Trophoblast cell (in vitro differentiated cells and primary cell): ENCODE data around the gene CRTC1.
A peak's percentile ranks its signal among the peaks of the same experiment; 100 is the strongest.

Experiments used
- DNase-seq, 2 donors: peaks; one replicate each; pipeline ENCODE4 v3.0.0-alpha.2; 2016
- H2AFZ ChIP-seq: 2 replicates; pipeline ENCODE4 v1.6.1; 2013; ENCODE audit warnings: low read length, moderate library complexity, mild to moderate bottlenecking; ENCODE audit not compliant: insufficient read depth, poor library complexity
- H2AK5ac ChIP-seq: 2 replicates; pipeline ENCODE4 v1.6.1; 2013; ENCODE audit warnings: mild to moderate bottlenecking, low read length
- H2BK120ac ChIP-seq: 2 replicates; pipeline ENCODE4 v1.6.1; 2013; ENCODE audit warnings: low read length, mild to moderate bottlenecking, moderate library complexity; ENCODE audit not compliant: insufficient read depth, poor library complexity
- H2BK12ac ChIP-seq: 2 replicates; pipeline ENCODE4 v1.6.1; 2013; ENCODE audit warnings: mild to moderate bottlenecking, low read length, moderate library complexity
- H2BK5ac ChIP-seq: 2 replicates; pipeline ENCODE4 v1.6.1; 2013; ENCODE audit warnings: low read length, low read depth, moderate library complexity, mild to moderate bottlenecking; ENCODE audit not compliant: poor library complexity
- H3K14ac ChIP-seq: 2 replicates; pipeline ENCODE4 v1.6.1; 2013; ENCODE audit warnings: mild to moderate bottlenecking, low read length
- H3K18ac ChIP-seq: 2 replicates; pipeline ENCODE4 v1.6.1; 2013; ENCODE audit warnings: mild to moderate bottlenecking, low read length
- H3K23ac ChIP-seq: 2 replicates; pipeline ENCODE4 v1.6.1; 2013; ENCODE audit warnings: low read length
- H3K27ac ChIP-seq: 2 replicates; pipeline ENCODE4 v1.5.1; 2013; ENCODE audit warnings: low read depth, mild to moderate bottlenecking, inconsistent platforms, low read length, moderate library complexity
- H3K27me3 ChIP-seq: 2 replicates; pipeline ENCODE4 v1.6.1; 2013; ENCODE audit warnings: inconsistent platforms, mild to moderate bottlenecking, low read length, moderate library complexity; ENCODE audit not compliant: insufficient read depth
- H3K36me3 ChIP-seq, 2 experiments: 1 replicate in 1 of 2; 2 replicates in 1 of 2; pipeline ENCODE4 v1.6.1; 2013; ENCODE audit warnings: low read length in 2 of 2, mild to moderate bottlenecking in 2 of 2, moderate library complexity in 1 of 2; ENCODE audit not compliant: insufficient read depth in 2 of 2, control insufficient read depth in 1 of 2
- H3K4ac ChIP-seq: 2 replicates; pipeline ENCODE4 v1.6.1; 2013; ENCODE audit warnings: low read depth, mild to moderate bottlenecking, low read length, moderate library complexity
- H3K4me1 ChIP-seq, 2 experiments: 1 replicate in 1 of 2; 2 replicates in 1 of 2; pipeline ENCODE4 v1.6.1; 2013; ENCODE audit warnings: low read length in 2 of 2, mild to moderate bottlenecking in 2 of 2, moderate library complexity in 1 of 2; ENCODE audit not compliant: insufficient read depth in 2 of 2, control insufficient read depth in 1 of 2
- H3K4me2 ChIP-seq: 2 replicates; pipeline ENCODE4 v1.6.1; 2013; ENCODE audit warnings: inconsistent platforms, mild to moderate bottlenecking, low read length, moderate library complexity
- H3K4me3 ChIP-seq: 2 replicates; pipeline ENCODE4 v1.5.1; 2013; ENCODE audit warnings: mild to moderate bottlenecking, low read depth, low read length, inconsistent platforms
- H3K79me1 ChIP-seq: one replicate; pipeline ENCODE4 v1.6.1; 2013; ENCODE audit warnings: low read length
- H3K79me2 ChIP-seq: 2 replicates; pipeline ENCODE4 v1.6.1; 2013; ENCODE audit warnings: low read length, mild to moderate bottlenecking; ENCODE audit not compliant: control insufficient read depth, insufficient read depth, poor library complexity
- H3K9ac ChIP-seq: 2 replicates; pipeline ENCODE4 v1.6.1; 2013; ENCODE audit warnings: mild to moderate bottlenecking, low read length
- H3K9me3 ChIP-seq: 2 replicates; pipeline ENCODE4 v1.6.1; 2013; ENCODE audit warnings: low read depth, mild to moderate bottlenecking, control low read depth, inconsistent platforms, low read length; ENCODE audit not compliant: insufficient read depth
- H4K12ac ChIP-seq: 2 replicates; pipeline ENCODE4 v1.6.1; 2013; ENCODE audit warnings: low read depth, mild to moderate bottlenecking, low read length, moderate library complexity
- H4K8ac ChIP-seq: 2 replicates; pipeline ENCODE4 v1.6.1; 2013; ENCODE audit warnings: low read depth, mild to moderate bottlenecking, low read length, moderate library complexity
- H4K91ac ChIP-seq: one replicate; pipeline ENCODE4 v1.6.1; 2013; ENCODE audit warnings: low read depth, mild to moderate bottlenecking, low read length, moderate library complexity
- WGBS: extraction: QIAGEN DNeasy Blood & Tissue Kit; methylation state at CpG from one replicate; pipeline ENCODE4 v1.1.7; 2013; ENCODE audit warnings: missing lambda C conversion rate; ENCODE audit not compliant: insufficient read length, insufficient coverage; ENCODE audit errors: extremely low coverage; 5-methylcytosine and 5-hydroxymethylcytosine counted together

The CRTC1 gene

GRCh38 chr19:18655173-18655844 is 28.2 kb upstream of the CRTC1 start:
- no CpG with 5 or more reads among the region's 13 CpGs for WGBS
- peaks cover 3 to 10% of the 10 kb centered on the region in 2 experiments for H3K4me1 ChIP-seq
- no peak overlapping the region for H3K23ac ChIP-seq
- H3K27me3 ChIP-seq, result no peaks in the 10 kb centered on the region
- H3K18ac ChIP-seq, result no peak overlapping the region
- H3K9ac ChIP-seq, result no peak overlapping the region
- no peaks in the 10 kb centered on the region for H3K36me3 ChIP-seq
- no peak overlapping the region for H3K4me2 ChIP-seq
- H2BK120ac ChIP-seq, result no peak overlapping the region
- no peak overlapping the region for H2BK12ac ChIP-seq
- H4K91ac ChIP-seq, result no peak overlapping the region
- peaks cover 7% of the 10 kb centered on the region for H3K9me3 ChIP-seq
- no peak overlapping the region for H2AK5ac ChIP-seq
- H3K79me1 ChIP-seq, result no peaks in the 10 kb centered on the region
- no peak overlapping the region for H2AFZ ChIP-seq
- no peak overlapping the region for H3K4ac ChIP-seq
- H4K8ac ChIP-seq, result no peak overlapping the region
- no peak overlapping the region for H3K27ac ChIP-seq
- H4K12ac ChIP-seq, result no peak overlapping the region
- no peaks in the 10 kb centered on the region for H3K79me2 ChIP-seq
- H3K4me3 ChIP-seq, result no peak overlapping the region
- DNase-seq, result no peak
- no peak overlapping the region for H3K14ac ChIP-seq
- H2BK5ac ChIP-seq, result no peak overlapping the region

- Histone ChIP-seq H3K23ac (no peak overlapping the region), H2BK5ac (no peak overlapping the region), H4K8ac (no peak overlapping the region), H3K27ac (no peak overlapping the region), H3K18ac (no peak overlapping the region), H3K9me3 (peaks cover 6% of the 10 kb centered on the region), H2BK12ac (no peak overlapping the region), H2BK120ac (no peak overlapping the region), H3K4me1 (peaks cover 7 to 8% of the 10 kb centered on the region in 2 experiments), H4K91ac (no peak overlapping the region), H3K36me3 (no peaks in the 10 kb centered on the region), H3K14ac (no peak overlapping the region), H3K4ac (no peak overlapping the region), H2AFZ (no peak overlapping the region), H3K9ac (no peak overlapping the region), H3K4me2 (no peak overlapping the region), H2AK5ac (no peak overlapping the region), H3K27me3 (no peaks in the 10 kb centered on the region), H4K12ac (no peak overlapping the region), H3K79me1 (no peaks in the 10 kb centered on the region), H3K4me3 (no peak overlapping the region), H3K79me2 (no peaks in the 10 kb centered on the region)
- no CpG with 5 or more reads among the region's 19 CpGs for WGBS
- DNase-seq, result no peak
Observed at GRCh38 chr19:18656337-18657086, 27.0 kb upstream of the CRTC1 start.

GRCh38 chr19:18657590-18658365 is 25.7 kb upstream of the CRTC1 start:
- no peak overlapping the region for H3K27ac ChIP-seq
- H3K23ac ChIP-seq, result no peak overlapping the region
- H3K27me3 ChIP-seq, result no peaks in the 10 kb centered on the region
- H3K9me3 ChIP-seq, result peaks cover 3% of the 10 kb centered on the region
- H3K4me2 ChIP-seq, result no peak overlapping the region
- peak in 1 of 2 donors; percentile 19 for DNase-seq
- H3K14ac ChIP-seq, result no peak overlapping the region
- H4K91ac ChIP-seq, result no peak overlapping the region
- H3K4ac ChIP-seq, result no peak overlapping the region
- no peak overlapping the region for H2BK120ac ChIP-seq
- H3K18ac ChIP-seq, result no peak overlapping the region
- no peak overlapping the region for H3K4me3 ChIP-seq
- H2AFZ ChIP-seq, result no peak overlapping the region
- H2BK12ac ChIP-seq, result no peak overlapping the region
- H3K4me1 ChIP-seq, result peaks cover 8 to 9% of the 10 kb centered on the region in 2 experiments
- no peaks in the 10 kb centered on the region for H3K36me3 ChIP-seq
- no peak overlapping the region for H2BK5ac ChIP-seq
- H3K79me2 ChIP-seq, result no peaks in the 10 kb centered on the region
- H3K79me1 ChIP-seq, result no peaks in the 10 kb centered on the region
- H2AK5ac ChIP-seq, result no peak overlapping the region
- no CpG with 5 or more reads among the region's 20 CpGs for WGBS
- H4K12ac ChIP-seq, result no peak overlapping the region
- no peak overlapping the region for H3K9ac ChIP-seq
- no peak overlapping the region for H4K8ac ChIP-seq

- H2BK120ac ChIP-seq, result no peak overlapping the region
- H4K8ac ChIP-seq, result no peak overlapping the region
- no peaks in the 10 kb centered on the region for H3K79me1 ChIP-seq
- no peak for DNase-seq
- no peak overlapping the region for H3K4me2 ChIP-seq
- no peaks in the 10 kb centered on the region for H3K36me3 ChIP-seq
- no peak overlapping the region for H3K27ac ChIP-seq
- no peak overlapping the region for H3K14ac ChIP-seq
- no peak overlapping the region for H2AK5ac ChIP-seq
- H3K23ac ChIP-seq, result no peak overlapping the region
- no peak overlapping the region for H4K12ac ChIP-seq
- no peak overlapping the region for H3K18ac ChIP-seq
- no peak overlapping the region for H3K4ac ChIP-seq
- H3K4me3 ChIP-seq, result no peak overlapping the region
- H2BK5ac ChIP-seq, result no peak overlapping the region
- no CpG with 5 or more reads among the region's 4 CpGs for WGBS
- no peaks in the 10 kb centered on the region for H3K27me3 ChIP-seq
- H3K4me1 ChIP-seq, result peaks cover 14 to 15% of the 10 kb centered on the region in 2 experiments
- H3K79me2 ChIP-seq, result no peaks in the 10 kb centered on the region
- no peak overlapping the region for H4K91ac ChIP-seq
- no peak overlapping the region for H3K9ac ChIP-seq
- H2AFZ ChIP-seq, result no peak overlapping the region
- peaks cover 3% of the 10 kb centered on the region for H3K9me3 ChIP-seq
- no peak overlapping the region for H2BK12ac ChIP-seq
Observed at GRCh38 chr19:18658366-18658855, 25.1 kb upstream of the CRTC1 start.
